Measurements from ENCODE around the gene GMPR. TPM values are rescaled to one million over a fixed set of nuclear protein-coding genes. Genes with fewer than 3 reads are reported as not detected.

Gene GMPR
- total RNA-seq, 1 experiment from 2014 or later: 1.4 TPM

DNA sequence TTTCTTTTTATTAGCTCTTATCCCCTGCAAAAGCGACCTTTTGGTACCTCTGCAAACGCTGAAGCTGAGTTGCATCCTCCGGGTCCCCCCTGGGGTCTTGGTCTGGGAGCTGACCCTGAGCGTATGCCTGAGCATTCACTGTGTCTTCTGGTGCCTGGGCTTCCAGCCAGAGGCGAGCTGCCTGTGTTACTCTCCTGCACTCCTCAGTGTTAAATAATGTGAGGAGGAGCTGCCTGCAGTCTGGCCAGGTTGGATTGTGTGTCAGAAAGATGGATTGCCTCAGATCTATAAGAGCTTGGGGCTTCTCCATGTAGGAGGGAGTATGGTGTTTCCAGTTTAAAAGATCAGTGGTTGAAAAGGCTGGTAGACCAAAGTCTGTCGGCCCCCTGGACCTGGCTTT is 8.7 kb upstream of the GMPR start:
- Mint-ChIP-seq H3K4me1 (ENCODE audit: low read depth, unreplicated experiment) (no peaks in the 10 kb centered on the region), H3K36me3 (ENCODE audit: insufficient read depth, unreplicated experiment) (no peaks in the 10 kb centered on the region), H3K27me3 (ENCODE audit: unreplicated experiment) (no peaks in the 10 kb centered on the region), H3K4me3 (ENCODE audit: low read depth, unreplicated experiment) (no peak overlapping the region), H3K27ac (ENCODE audit: unreplicated experiment) (no peak overlapping the region), H3K9me3 (ENCODE audit: low read depth, unreplicated experiment) (no peaks in the 10 kb centered on the region)
- CTCF ChIA-PET: interaction anchor here (1.3 kb wide), 1 partner anchor 10 kb away, joined by 4 read pairs; no protein-coding TSS in a partner anchor
- TF ChIP-seq, protein P1, sequence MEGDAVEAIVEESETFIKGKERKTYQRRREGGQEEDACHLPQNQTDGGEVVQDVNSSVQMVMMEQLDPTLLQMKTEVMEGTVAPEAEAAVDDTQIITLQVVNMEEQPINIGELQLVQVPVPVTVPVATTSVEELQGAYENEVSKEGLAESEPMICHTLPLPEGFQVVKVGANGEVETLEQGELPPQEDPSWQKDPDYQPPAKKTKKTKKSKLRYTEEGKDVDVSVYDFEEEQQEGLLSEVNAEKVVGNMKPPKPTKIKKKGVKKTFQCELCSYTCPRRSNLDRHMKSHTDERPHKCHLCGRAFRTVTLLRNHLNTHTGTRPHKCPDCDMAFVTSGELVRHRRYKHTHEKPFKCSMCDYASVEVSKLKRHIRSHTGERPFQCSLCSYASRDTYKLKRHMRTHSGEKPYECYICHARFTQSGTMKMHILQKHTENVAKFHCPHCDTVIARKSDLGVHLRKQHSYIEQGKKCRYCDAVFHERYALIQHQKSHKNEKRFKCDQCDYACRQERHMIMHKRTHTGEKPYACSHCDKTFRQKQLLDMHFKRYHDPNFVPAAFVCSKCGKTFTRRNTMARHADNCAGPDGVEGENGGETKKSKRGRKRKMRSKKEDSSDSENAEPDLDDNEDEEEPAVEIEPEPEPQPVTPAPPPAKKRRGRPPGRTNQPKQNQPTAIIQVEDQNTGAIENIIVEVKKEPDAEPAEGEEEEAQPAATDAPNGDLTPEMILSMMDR (IDR thresholded peaks at IDR 0.05; ENCODE audit: unreplicated experiment): no peak
- DNase-seq: no peak
- intact Hi-C loops (cut with micrococcal nuclease; ENCODE audit: unreplicated experiment): no loop called here
- BruUV-seq (replicated peaks): no TSS peak

DNA sequence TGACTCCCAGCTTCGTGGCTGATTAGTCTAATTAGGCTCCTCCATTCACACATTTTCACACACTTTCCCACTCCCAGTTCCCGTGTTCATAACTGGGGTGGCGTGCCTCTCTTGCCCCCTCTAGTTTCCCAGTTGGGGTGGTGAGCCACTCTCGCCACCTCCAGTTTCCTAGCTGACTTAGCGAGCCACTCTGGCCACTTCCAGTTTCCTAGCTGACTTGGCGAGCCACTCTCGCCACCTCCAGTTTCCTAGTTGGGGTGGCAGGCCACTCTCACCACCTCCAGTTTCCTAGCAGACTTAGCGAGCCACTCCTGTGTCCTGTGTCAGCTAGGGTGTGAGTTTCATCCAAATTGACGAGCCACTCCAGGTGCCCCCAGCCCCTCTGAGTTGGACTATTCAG is 7.4 kb upstream of the GMPR start:
- TF ChIP-seq, protein P1 (IDR thresholded peaks at IDR 0.05; ENCODE audit: unreplicated experiment): no peak
- H3K4me1 Mint-ChIP-seq (ENCODE audit: low read depth, unreplicated experiment): no peaks in the 10 kb centered on the region
- no peaks in the 10 kb centered on the region for H3K9me3 Mint-ChIP-seq (ENCODE audit: low read depth, unreplicated experiment)
- H3K36me3 Mint-ChIP-seq (ENCODE audit: insufficient read depth, unreplicated experiment): no peaks in the 10 kb centered on the region
- H3K27ac Mint-ChIP-seq (ENCODE audit: unreplicated experiment): no peak overlapping the region
- H3K4me3 Mint-ChIP-seq (ENCODE audit: low read depth, unreplicated experiment): no peak overlapping the region
- intact Hi-C loops (cut with micrococcal nuclease; ENCODE audit: unreplicated experiment): no loop called here
- H3K27me3 Mint-ChIP-seq (ENCODE audit: unreplicated experiment): peaks cover 11% of the 10 kb centered on the region
- no TSS peak for BruUV-seq (replicated peaks)
- CTCF ChIA-PET: no interaction called here
- no peak for DNase-seq

DNA sequence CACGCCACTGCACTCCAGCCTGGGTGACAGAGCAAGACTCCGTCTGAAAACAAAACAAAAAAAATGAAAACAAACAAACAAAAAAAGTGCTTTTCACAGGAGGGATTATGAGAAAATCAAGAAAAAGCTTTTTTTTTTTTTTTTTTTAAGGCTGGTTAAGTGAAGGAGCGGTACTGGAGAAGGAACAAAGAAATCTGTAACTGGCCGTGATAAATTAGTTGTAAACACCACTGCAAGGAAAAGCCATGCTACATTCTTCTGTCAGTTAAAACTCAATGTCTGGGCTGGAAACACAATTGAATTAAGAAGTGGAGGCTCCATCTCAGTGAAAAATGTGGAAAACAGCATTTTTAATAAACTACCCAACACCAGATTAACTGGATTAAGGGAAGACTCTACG is 6.3 kb upstream of the GMPR start:
- no peak overlapping the region for H3K4me3 Mint-ChIP-seq (ENCODE audit: low read depth, unreplicated experiment)
- peaks cover 20% of the 10 kb centered on the region for H3K27me3 Mint-ChIP-seq (ENCODE audit: unreplicated experiment)
- no peak overlapping the region for H3K27ac Mint-ChIP-seq (ENCODE audit: unreplicated experiment)
- DNase-seq: no peak
- H3K36me3 Mint-ChIP-seq (ENCODE audit: insufficient read depth, unreplicated experiment): no peaks in the 10 kb centered on the region
- CTCF ChIA-PET: no interaction called here
- no TSS peak for BruUV-seq (replicated peaks)
- TF ChIP-seq, protein P1 (IDR thresholded peaks at IDR 0.05; ENCODE audit: unreplicated experiment): no peak
- H3K9me3 Mint-ChIP-seq (ENCODE audit: low read depth, unreplicated experiment): no peaks in the 10 kb centered on the region
- H3K4me1 Mint-ChIP-seq (ENCODE audit: low read depth, unreplicated experiment): no peaks in the 10 kb centered on the region
- intact Hi-C loops (cut with micrococcal nuclease; ENCODE audit: unreplicated experiment): no loop called here

DNA sequence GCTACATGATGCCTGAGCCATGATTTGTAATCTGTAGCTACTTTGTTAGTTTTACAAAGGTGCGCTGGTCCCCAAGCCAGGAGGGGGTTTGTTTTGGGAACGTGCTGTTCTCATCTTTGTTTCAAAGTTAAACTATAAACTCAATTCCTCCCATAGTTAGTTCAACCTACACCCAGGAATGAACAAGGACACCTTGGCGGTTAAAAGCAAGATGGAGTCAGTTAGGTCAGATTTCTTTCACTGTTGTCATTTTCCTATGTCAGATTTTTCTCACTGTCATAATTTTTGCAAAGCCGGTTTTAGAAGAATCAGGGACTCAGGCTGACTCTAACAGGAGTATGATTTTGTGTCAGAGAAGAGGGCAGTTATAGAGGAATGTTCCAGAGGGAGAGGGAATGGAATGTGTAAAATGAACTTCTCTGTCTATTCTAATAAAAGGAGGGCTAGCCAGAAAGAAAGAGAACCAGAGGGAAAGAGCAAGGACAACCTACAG is 2.3 kb upstream of the GMPR start:
- Mint-ChIP-seq H3K9me3 (ENCODE audit: low read depth, unreplicated experiment) (no peaks in the 10 kb centered on the region), H3K27me3 (ENCODE audit: unreplicated experiment) (peaks cover 20% of the 10 kb centered on the region), H3K4me3 (ENCODE audit: low read depth, unreplicated experiment) (no peak overlapping the region), H3K27ac (ENCODE audit: unreplicated experiment) (no peak overlapping the region), H3K4me1 (ENCODE audit: low read depth, unreplicated experiment) (no peaks in the 10 kb centered on the region), H3K36me3 (ENCODE audit: insufficient read depth, unreplicated experiment) (peaks cover 18% of the 10 kb centered on the region)
- intact Hi-C loops (cut with micrococcal nuclease; ENCODE audit: unreplicated experiment): no loop called here
- no TSS peak for BruUV-seq (replicated peaks)
- DNase-seq: no peak
- TF ChIP-seq, protein P1 (IDR thresholded peaks at IDR 0.05; ENCODE audit: unreplicated experiment): no peak
- CTCF ChIA-PET: no interaction called here

All from Calu3 (cell line).